Activated CD8-positive, alpha-beta memory T cell treated with anti-CD3 and anti-CD28 coated beads, Interleukin-2, amount 50 U/mL, for 1 hour (primary cell): ENCODE data around the gene DOK1.

Experiments
- DNase-seq: peaks from one replicate; pipeline ENCODE4 v3.0.0-alpha.2; 2020; ENCODE audit errors: extremely low read depth

The DOK1 gene

GRCh38 chr2:74567881-74568280, 13.4 kb downstream of the DOK1 start:
- no peak for DNase-seq

- DNase-seq = no peak
Observed at GRCh38 chr2:74569686-74570085, 15.2 kb downstream of the DOK1 start.

GRCh38 chr2:74571058-74571457, 16.5 kb downstream of the DOK1 start:
- no peak for DNase-seq

GRCh38 chr2:74572178-74572925, 17.8 kb downstream of the DOK1 start:
- no peak for DNase-seq

GRCh38 chr2:74573747-74574562, 19.4 kb downstream of the DOK1 start:
- no peak for DNase-seq

- no peak for DNase-seq
Observed at GRCh38 chr2:74575320-74575719, 20.8 kb downstream of the DOK1 start.

- DNase-seq = no peak
Observed at GRCh38 chr2:74576211-74576862, 21.8 kb downstream of the DOK1 start.

GRCh38 chr2:74576863-74577229, 22.3 kb downstream of the DOK1 start:
- no peak for DNase-seq

GRCh38 chr2:74577448-74577847, 22.9 kb downstream of the DOK1 start:
- no peak for DNase-seq

GRCh38 chr2:74578408-74578807, 23.9 kb downstream of the DOK1 start:
- no peak for DNase-seq

GRCh38 chr2:74581463-74581862, 26.9 kb downstream of the DOK1 start:
- DNase-seq = no peak

GRCh38 chr2:74582184-74582583, 27.7 kb downstream of the DOK1 start:
- DNase-seq = no peak

GRCh38 chr2:74583504-74583903, 29.0 kb downstream of the DOK1 start:
- no peak for DNase-seq

GRCh38 chr2:74584088-74584645, 29.6 kb downstream of the DOK1 start:
- DNase-seq = no peak

- no peak for DNase-seq
Observed at GRCh38 chr2:74585406-74586185, 31.1 kb downstream of the DOK1 start.

- DNase-seq = no peak
Observed at GRCh38 chr2:74587664-74588277, 33.3 kb downstream of the DOK1 start.

GRCh38 chr2:74588664-74589063, 34.1 kb downstream of the DOK1 start:
- no peak for DNase-seq

- DNase-seq = no peak
Observed at GRCh38 chr2:74593826-74594772, 39.6 kb downstream of the DOK1 start.

- no peak for DNase-seq
Observed at GRCh38 chr2:74596584-74596983, 42.1 kb downstream of the DOK1 start.

GRCh38 chr2:74597410-74597809, 42.9 kb downstream of the DOK1 start:
- DNase-seq = no peak
